Muscle of arm (tissue), 12 donors: ENCODE results near the gene ASTE1. TPM values are rescaled to one million over a fixed set of nuclear protein-coding genes. Genes with fewer than 3 reads are reported as not detected.
"Not testable (repeated sequence)": the region's sequence is repeated elsewhere in the genome, so short reads cannot be mapped to it uniquely, and the experiment has no call there.

Experiments used
- DNase-seq: peaks from one replicate; pipeline ENCODE4 v3.0.0-alpha.2; 2013
- polyA plus RNA-seq, 12 donors: library from polyadenylated mRNA; unstranded; fragments of 120-200 nt; gene quantifications; one replicate each; pipeline ENCODE4 v1.2.1, GENCODE V29; 2013; ENCODE audit not compliant: insufficient read length in 12 of 12

Gene ASTE1
- polyA plus RNA-seq, 12 donors, result 6.3 to 10.2 (median 7.0) TPM; not detected in 1

DNA sequence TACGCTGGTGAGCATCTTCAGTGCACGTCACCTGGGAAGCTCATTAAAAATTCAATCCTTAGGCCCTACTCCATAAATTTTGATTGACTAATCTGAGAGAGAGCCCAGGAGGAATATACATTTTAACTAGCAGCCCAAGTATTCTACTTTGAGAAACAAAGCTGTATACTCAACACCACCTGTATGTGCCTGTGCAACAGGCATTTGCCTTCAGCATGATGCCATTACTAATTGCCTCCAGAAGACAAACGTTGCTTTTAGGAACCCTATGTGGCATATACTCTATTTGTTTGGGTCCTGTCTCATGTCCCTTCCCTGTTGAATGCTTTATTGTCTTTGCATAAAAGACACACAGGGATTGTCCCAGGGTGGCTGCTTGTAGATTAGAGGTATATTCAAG, 7.7 kb downstream of the ASTE1 start:
- DNase-seq, result no peak

DNA sequence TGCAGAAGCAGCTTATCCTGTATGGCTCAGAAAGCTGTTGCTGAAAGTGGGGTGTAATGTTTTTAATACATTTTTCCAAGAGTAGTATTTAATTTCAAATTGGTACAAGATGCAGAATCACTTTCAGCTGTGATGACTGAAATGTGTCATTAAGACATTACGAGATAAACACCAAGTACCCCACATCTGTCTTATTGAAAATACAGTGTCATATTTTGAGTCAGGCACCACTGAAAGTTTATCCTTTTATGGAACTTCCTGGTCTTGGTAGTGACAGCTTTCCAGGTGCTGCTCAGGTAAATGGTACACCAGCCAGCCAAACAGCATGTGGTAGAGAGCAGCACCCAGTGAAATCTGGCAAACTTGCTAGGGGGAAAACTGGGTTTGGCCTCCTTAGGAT, 16.9 kb downstream of the ASTE1 start:
- DNase-seq, result no peak

DNA sequence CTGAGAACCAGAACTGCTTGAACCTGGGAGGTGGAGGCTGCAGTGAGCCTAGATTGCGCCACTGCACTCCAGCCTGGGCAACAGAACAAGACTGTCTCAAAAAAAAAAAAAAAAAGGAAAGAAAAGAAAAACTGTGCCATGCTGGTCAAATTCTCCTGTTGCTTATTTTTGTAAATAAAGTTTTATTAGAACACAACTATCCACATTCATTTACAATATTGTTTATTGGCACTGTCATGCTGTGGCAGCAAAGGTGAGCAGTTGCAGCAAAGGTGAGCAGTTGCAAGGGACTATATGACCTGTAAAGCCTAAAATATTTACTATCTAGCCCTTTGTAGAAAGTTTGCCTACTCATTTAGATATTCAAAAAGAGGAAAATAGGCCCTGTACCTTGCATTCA, 18.3 kb downstream of the ASTE1 start:
- no peak for DNase-seq

DNA sequence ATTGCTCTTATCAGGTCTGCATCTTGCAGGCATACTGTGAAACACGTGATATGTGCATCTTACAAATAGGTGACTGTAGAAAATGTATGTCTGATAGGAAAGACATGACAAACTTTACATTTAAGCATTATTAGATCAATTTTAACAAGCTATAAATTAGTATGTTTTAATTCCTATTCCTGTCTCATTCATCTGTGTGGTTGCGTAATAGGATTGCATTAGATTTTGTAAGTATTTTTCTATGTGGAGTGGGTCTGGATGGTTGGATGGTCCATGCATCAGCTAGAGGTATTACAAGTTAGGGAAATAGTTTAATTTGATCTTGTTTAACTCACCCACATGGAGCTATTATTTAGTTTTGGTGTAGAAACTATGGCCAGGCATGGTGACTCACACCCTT, 18.8 kb downstream of the ASTE1 start:
- no peak for DNase-seq

DNA sequence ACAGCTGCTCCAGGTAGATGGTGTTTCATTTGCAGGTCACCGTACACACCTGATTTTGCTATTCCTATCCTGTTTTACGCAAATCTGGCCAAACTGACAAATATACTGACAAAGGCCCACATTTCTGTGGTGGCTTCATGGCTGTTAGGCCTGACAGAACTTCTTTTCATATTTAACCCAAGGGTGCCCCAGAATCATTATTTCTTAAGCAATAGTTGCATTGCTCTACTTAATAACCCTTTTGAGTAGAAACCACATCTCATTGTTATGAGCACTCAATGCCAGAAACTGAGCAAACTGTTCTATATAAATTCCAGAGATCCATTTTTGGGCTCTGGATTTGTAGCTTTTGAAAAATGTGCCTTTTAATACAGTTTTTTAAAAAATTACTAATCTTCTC, 19.4 kb downstream of the ASTE1 start:
- no peak for DNase-seq

DNA sequence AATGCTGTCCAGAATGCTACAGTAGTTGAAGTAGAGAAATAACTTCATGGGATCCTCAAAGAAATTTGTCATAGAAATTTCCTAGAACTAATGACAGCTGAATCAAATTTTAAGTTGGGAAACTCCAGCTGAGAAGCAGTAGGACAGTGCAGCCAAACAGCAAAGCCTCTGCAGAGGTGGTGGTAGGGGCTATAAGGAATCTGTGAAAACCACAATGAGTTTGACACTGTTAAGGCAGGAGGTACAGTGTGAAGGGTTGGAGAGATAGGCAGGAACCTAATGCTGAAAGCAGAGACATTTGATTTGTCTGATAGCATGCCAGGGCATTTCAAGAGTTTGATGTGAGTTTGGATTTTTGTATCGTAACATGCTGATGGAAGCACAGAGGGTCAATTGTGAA, 22.0 kb downstream of the ASTE1 start:
- no peak for DNase-seq

DNA sequence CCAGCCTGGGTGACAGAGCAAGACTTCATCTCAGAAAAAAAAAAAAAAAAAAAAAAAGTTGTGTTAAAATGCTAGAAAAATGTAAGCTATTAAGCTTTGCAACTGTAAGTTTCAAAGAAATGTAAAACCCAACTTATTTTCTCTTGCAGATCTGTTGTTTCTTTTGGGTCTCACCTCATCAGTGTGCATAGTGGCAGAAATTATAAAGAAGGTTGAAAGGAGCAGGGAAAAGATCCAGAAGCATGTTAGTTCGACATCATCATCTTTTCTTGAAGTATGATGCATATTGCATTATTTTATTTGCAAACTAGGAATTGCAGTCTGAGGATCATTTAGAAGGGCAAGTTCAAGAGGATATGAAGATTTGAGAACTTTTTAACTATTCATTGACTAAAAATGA, 25.6 kb downstream of the ASTE1 start:
- no peak for DNase-seq

DNA sequence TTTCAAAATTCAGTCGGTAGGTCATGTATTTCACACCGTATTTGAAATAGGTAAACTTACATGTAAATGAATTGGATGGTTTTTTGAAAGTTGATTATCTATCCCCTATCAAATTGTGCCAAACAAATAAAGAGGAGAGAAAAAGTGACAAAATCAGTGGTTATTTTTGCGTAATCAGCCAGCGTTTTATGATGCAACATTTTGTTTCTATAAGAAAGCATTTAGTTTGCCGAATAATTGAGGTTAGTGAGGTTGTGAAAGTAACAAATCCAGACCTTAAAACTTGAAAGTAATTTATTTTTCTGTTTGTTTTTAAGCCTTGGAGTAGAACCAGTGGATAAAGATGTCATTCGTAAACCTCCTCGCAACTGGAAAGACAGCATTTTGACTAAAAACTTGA, 29.3 kb downstream of the ASTE1 start:
- DNase-seq, result no peak

DNA sequence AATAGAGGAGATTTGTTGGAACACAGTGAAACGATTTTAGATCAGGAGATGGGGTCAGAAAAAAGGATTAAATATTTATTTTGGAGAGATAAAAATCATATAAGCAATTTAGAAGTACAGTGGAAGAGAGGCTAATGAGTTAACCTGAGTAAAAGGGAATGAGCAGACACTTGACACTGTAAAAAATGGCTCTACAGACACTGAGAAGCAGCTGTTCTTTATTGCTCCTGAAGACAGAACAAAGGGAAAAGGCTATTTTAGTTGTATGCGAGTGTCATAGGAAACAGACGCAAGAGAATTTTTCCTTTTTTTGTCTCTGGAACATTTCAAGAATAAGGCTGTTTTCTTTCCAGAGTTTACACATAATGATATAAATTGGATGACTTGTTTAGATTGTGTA, 34.3 kb downstream of the ASTE1 start:
- no peak for DNase-seq

DNA sequence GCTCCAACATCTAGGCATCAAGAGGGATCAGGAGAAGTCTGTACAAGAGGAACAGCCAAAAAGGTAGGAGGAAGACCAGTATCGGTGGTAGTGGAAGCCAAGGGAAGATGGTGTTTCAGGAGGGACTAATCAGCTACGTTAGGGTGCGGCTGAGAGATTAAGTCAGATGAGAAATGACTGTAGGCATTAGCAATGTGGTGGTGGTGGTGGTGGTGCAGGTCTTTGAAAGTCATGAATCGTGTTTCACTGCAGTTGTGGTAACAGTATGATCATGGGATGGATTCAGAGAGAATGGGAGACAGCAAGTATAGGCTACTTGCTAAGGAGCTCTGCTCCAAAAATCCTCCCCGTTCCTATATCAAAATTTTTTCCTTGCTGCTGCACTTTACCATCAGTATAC, 35.5 kb downstream of the ASTE1 start:
- DNase-seq, result no peak

DNA sequence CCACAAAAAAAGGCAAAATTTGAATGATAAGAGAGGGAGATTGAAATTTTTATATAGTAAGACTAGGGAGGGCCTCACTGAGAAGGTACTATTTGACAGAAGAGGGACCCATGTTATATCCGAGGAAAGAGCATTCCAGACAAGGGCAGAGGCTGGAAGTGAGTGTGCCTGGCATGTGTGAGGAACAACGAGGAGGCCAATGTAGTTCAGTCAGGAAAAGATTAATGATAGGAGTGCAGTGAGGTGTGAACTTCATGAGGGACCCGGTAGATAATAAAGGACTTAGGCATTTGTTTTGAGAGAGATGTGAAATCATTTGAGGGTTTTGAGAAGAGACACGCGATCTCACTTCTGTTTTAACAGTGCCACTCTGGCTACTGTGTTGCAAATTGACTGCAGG, 36.3 kb downstream of the ASTE1 start:
- DNase-seq, result no peak

DNA sequence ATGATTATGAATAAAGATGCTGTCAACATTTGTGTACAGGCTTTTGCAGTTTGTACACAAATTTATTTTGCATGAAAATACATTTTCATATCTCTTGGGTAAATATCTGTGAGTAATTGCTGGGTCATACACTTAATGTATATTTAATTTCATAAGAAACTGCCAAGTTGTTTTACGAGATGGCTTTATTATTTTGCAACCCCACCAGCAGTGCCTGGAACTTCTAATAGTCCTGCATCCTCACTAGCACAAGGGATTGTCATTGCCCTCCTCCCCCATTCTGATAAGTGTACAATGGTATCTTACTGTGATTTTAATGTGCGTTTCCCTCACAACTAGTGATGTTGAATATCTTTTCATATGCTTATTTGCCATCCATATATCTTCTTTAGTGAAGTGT, 45.2 kb downstream of the ASTE1 start:
- DNase-seq, result no peak

DNA sequence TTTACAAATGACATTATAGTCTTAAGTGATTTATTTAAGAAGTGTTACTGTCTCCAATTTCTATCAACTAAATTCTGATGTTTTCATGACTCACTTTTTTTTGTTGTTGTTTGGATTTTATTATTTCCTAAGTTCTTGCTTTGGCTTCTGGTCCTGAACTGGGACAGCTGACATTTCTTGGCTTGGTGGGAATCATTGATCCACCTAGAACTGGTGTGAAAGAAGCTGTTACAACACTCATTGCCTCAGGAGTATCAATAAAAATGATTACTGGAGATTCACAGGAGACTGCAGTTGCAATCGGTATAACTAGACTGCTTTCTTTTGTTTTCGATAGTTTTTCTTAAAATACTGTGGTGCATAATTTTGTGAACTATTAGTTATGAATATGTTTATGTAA, 47.5 kb downstream of the ASTE1 start:
- DNase-seq, result no peak

DNA sequence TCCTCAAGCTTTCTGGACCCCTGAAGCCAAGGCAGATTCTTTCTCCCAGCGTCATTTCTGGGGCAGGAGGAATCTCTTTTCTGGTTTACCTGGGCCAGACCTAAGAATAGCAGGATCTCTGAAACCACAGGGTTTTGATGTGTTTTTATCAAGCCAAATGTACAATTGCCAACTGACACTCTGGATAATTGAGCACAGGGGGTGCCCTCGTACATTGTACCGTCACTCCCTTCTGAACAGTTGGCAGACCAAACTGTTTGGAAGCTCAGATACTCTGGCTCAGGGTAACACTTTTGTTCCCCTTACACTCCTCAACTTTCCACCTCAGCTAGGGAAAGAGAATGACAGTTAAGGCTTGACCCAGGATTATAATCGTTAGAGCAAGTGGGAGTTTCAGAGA, 49.9 kb downstream of the ASTE1 start:
- DNase-seq, result no peak

DNA sequence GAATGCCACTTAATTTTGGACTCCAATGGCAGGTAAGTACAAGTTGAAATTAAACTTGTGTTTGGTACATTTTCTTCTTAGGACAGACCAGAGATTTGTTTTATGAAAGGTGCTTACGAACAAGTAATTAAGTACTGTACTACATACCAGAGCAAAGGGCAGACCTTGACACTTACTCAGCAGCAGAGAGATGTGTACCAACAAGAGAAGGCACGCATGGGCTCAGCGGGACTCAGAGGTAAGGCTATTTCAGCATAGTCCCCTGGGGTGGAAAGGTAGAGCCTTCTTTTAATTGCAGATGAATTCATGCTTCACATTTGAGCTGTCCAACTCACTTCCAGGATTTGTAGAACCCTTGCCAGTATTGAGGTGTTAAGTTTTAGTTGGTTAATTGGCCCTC, 51.4 kb downstream of the ASTE1 start:
- DNase-seq, result no peak

DNA sequence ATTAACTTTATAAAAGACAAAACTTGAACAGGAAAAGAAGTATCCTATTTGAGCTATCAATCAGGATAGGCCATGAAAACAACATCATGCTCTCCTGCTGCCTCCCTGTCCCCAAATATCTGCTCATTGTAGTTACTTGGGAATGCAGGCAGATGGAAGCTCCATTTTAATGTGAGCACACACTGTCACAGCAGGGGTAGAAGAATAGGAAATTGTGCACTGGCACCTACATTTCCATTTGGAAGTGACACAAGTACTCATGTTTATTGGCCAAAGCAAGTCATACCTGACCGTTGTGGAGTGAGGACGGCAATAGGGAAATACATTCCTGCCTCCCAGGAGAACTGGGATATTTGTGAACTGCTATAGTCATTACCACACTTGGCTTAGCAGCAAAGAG, 52.4 kb downstream of the ASTE1 start:
- no peak for DNase-seq

DNA sequence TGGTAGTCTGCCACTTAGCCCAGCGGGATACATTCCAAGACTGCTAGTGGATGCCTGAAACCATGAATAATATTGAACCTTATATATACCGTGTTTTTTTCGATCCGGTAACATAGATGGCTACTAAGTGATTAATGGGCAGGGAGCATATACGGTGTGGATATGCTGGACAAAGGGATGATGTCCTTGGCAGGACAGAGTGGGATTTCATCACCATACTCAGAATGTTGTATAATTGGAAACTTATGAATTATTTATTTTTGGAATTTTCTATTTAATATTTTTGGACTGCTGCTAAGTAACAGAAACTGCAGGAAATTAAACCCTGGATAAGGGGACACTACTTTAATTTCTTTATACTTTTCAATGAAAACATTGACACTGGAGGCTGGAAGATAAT, 53.2 kb downstream of the ASTE1 start:
- peak; percentile 11 for DNase-seq

DNA sequence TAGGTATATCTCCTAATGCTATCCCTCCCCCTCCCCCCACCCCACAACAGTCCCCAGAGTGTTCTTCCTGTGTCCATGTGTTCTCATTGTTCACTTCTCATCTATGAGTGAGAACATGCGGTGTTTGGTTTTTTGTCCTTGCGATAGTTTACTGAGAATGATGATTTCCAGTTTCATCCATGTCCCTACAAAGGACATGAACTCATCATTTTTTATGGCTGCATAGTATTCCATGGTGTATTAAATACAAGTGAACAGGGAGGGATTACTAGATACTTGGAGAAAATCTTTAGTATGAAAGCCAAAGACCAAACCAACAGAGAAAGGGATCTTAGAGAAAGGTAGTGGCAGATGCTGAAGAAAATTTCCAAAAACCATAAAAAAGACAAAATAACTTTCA, 54.0 kb downstream of the ASTE1 start:
- DNase-seq, result not testable (repeated sequence)

DNA sequence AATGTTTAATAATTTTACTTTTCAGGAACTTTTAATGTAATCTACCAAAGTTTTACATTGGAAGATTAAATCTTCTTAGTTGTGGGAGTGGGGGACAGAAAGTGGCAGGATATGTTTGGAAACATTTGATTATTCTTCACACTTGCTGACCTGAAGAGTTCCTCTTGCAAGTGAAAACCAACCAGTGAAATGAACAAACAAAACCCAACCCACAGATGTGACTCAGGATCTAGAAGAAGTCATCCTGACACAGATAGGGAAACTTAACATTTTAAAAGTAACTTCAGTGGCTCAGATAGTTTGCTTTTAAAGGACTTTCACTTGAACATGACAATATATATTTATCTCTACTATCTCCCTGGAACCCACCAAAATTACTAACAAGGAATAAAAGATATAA, 55.4 kb downstream of the ASTE1 start:
- DNase-seq, result no peak

DNA sequence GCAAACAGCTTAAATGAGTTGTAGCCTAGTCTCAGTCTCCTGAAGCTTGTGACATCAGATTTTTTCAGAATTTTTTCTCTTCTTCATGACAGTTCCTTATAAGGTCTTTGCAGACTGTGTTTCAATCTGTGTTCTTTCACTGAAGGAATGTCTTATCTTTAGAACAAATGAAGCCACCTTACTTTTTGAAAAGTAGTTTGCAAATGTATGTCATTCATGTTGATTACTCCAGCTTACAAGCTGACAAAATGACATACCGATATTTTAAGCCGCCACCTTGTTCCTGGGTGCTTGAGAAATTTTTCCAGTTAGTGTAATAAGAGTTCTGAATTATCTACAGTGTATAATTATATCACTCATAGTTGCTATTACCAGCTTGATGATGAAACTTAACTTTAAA, 57.0 kb downstream of the ASTE1 start:
- no peak for DNase-seq

DNA sequence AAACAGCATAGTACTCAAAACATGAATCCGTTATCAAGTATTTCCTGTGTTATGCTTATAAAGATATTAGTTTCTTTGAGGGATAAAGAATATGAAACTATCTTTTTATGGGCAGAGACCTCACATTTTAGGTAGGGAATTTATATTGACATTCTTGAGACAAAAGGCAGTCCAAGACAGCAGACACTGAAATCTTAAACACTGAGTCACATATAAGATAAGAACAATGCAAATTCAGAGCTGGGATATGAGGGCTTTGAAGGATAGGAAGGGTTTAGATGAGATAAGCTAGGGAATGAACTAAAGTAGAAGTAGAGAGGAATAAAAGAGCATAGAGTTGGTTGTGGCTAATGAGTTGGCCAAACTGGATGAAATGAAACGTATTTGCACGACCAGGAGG, 58.4 kb downstream of the ASTE1 start:
- no peak for DNase-seq

DNA sequence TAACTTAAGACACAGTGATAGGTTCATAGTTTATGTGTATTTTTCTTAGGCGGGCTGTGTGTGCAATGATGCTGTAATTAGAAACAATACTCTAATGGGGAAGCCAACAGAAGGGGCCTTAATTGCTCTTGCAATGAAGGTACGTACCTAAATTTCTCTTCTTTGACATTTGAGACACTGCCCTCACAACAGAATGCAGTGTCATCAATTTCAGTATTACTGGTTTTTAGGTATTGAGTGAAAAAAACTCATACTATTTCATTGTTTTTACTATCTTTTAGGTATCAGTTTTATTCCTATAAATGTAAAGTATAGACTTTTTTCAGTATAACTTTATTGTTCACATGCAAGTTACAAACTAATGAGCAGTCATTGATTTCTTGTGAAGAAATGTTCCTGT, 59.3 kb downstream of the ASTE1 start:
- DNase-seq, result no peak

DNA sequence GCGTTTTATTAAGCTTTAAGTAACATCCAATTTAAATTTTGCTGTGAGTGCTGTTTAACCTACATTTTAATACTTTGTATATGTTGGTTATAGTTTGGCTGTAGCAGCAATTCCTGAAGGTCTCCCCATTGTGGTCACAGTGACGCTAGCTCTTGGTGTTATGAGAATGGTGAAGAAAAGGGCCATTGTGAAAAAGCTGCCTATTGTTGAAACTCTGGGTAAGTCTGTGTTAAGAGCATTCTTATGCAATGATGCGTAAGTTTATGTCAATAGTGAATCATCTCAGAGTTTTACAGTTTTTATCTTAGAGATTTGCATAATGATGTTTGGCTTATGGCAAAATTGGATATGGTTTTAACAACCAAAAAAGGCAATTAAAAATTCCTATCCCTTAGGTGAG, 62.7 kb downstream of the ASTE1 start:
- no peak for DNase-seq
